Panc1 (cell line): ENCODE data around the gene JOSD2.

ENCODE experiments used
- POLR2AphosphoS5 ChIP-seq: IDR thresholded peaks from 2 replicates; pipeline ENCODE4 v1.6.1; 2012; ENCODE audit warnings: mild to moderate bottlenecking, low read depth, low read length, moderate library complexity
- REST ChIP-seq, 2 experiments: IDR thresholded peaks; 2 replicates each; pipeline ENCODE4 v1.6.1; 2011 to 2012; ENCODE audit warnings: low read depth in 2 of 2, control low read depth in 1 of 2, low read length in 1 of 2, mild to moderate bottlenecking in 1 of 2, moderate library complexity in 1 of 2; ENCODE audit not compliant: insufficient read depth in 1 of 2
- SIN3A ChIP-seq: IDR thresholded peaks from 2 replicates; pipeline ENCODE4 v1.6.1; 2012; ENCODE audit warnings: low read depth, mild to moderate bottlenecking, low read length, moderate library complexity, borderline replicate concordance; ENCODE audit not compliant: insufficient read depth
- TCF7L2 ChIP-seq: IDR thresholded peaks from 2 replicates; pipeline ENCODE4 v1.6.1; 2011; ENCODE audit warnings: mild to moderate bottlenecking, low read depth, low read length, inconsistent platforms
- TF ChIP-seq, protein P1 (sequence below): fragments of 450-650 bp; IDR thresholded peaks from 2 replicates; pipeline ENCODE4 v1.5.1; 2017; ENCODE audit warnings: mild to moderate bottlenecking

GRCh38 chr19:50557009-50557613, 46.1 kb upstream of the JOSD2 start:
- no peak for TF ChIP-seq TCF7L2
- TF ChIP-seq, protein P1, sequence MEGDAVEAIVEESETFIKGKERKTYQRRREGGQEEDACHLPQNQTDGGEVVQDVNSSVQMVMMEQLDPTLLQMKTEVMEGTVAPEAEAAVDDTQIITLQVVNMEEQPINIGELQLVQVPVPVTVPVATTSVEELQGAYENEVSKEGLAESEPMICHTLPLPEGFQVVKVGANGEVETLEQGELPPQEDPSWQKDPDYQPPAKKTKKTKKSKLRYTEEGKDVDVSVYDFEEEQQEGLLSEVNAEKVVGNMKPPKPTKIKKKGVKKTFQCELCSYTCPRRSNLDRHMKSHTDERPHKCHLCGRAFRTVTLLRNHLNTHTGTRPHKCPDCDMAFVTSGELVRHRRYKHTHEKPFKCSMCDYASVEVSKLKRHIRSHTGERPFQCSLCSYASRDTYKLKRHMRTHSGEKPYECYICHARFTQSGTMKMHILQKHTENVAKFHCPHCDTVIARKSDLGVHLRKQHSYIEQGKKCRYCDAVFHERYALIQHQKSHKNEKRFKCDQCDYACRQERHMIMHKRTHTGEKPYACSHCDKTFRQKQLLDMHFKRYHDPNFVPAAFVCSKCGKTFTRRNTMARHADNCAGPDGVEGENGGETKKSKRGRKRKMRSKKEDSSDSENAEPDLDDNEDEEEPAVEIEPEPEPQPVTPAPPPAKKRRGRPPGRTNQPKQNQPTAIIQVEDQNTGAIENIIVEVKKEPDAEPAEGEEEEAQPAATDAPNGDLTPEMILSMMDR = no peak
- TF ChIP-seq REST (IDR thresholded peaks at IDR 0.05; ENCODE audit: insufficient read depth in 1 of 2, low read depth in 2 of 2, low read length in 1 of 2) = no peak
- no peak for TF ChIP-seq POLR2AphosphoS5
- TF ChIP-seq SIN3A = no peak
